ENCODE data around the gene HES4.
"Not testable (repeated sequence)": the region's sequence is repeated elsewhere in the genome, so short reads cannot be mapped to it uniquely, and the experiment has no call there.

DNA sequence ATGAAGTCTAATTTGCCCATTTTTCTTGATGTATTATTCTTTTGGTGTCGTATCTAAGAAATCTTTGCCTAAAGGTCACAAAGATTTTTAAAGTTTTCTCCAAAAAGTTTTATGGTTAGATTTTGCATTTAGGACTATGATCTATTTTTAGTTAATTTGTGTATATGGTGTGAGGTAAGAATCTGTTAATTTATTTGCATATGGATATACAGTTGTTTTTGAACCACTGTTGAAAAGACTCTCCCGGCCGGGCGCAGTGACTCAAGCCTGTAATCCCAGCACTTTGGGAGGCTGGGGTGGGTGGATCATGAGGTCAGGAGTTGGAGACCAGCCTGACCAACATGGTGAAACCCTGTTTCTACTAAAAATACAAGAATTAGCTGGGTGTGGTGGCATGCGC is 11.8 kb downstream of the HES4 start:
- TF ChIP-seq, protein P1, sequence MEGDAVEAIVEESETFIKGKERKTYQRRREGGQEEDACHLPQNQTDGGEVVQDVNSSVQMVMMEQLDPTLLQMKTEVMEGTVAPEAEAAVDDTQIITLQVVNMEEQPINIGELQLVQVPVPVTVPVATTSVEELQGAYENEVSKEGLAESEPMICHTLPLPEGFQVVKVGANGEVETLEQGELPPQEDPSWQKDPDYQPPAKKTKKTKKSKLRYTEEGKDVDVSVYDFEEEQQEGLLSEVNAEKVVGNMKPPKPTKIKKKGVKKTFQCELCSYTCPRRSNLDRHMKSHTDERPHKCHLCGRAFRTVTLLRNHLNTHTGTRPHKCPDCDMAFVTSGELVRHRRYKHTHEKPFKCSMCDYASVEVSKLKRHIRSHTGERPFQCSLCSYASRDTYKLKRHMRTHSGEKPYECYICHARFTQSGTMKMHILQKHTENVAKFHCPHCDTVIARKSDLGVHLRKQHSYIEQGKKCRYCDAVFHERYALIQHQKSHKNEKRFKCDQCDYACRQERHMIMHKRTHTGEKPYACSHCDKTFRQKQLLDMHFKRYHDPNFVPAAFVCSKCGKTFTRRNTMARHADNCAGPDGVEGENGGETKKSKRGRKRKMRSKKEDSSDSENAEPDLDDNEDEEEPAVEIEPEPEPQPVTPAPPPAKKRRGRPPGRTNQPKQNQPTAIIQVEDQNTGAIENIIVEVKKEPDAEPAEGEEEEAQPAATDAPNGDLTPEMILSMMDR (conservative IDR thresholded peaks at IDR 0.05; ENCODE audit: low read depth, low read length) = not testable (repeated sequence)
- TF ChIP-seq EZH2 (IDR thresholded peaks at IDR 0.05; ENCODE audit: borderline replicate concordance, low read depth, low read length, poor library complexity, severe bottlenecking) = not testable (repeated sequence)

Measured in A673 (cell line).